ENCODE data around the gene TIPARP.
A peak's percentile ranks its signal among the peaks of the same experiment; 100 is the strongest.
"Not testable (repeated sequence)": the region's sequence is repeated elsewhere in the genome, so short reads cannot be mapped to it uniquely, and the experiment has no call there.

Gene TIPARP

DNA sequence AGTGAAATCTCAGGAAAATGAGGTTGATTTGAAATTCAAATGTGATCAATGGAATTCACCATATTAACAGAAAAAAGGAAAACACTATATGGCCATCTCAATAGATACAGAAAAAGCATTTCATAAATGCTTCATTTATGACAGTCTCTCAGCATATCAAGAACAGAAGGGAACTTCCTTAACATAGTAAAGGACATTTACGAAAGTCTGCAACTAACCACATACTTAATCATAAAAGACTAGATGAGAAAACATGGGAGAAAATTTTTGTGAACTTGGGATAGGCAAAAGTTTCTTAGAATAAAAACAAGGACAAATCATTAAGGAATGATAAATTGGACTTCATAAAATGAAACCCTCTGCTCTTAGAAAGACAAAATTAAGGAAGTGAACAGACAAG, 24.7 kb upstream of the TIPARP start:
- no peak for DNase-seq (ENCODE audit: low read depth in 2 of 2)

DNA sequence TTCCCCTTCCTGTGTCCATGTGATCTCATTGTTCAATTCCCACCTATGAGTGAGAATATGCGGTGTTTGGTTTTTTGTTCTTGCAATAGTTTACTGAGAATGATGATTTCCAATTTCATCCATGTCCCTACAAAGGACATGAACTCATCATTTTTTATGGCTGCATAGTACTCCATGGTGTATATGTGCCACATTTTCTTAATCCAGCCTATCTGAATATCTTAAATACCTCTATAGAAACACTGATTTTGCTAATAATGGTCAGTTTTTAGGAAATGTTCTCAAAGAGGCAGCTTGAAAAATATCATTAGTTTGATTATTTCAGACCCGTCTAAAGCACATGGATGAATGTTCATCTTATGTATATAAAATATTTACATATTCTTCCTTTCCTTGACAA, 21.7 kb upstream of the TIPARP start:
- not testable (repeated sequence) for DNase-seq (ENCODE audit: low read depth in 2 of 2)

- DNase-seq (ENCODE audit: low read depth in 2 of 2) = no peak
Measured at GRCh38 chr3:156654834-156655233, 19.6 kb upstream of the TIPARP start.

DNA sequence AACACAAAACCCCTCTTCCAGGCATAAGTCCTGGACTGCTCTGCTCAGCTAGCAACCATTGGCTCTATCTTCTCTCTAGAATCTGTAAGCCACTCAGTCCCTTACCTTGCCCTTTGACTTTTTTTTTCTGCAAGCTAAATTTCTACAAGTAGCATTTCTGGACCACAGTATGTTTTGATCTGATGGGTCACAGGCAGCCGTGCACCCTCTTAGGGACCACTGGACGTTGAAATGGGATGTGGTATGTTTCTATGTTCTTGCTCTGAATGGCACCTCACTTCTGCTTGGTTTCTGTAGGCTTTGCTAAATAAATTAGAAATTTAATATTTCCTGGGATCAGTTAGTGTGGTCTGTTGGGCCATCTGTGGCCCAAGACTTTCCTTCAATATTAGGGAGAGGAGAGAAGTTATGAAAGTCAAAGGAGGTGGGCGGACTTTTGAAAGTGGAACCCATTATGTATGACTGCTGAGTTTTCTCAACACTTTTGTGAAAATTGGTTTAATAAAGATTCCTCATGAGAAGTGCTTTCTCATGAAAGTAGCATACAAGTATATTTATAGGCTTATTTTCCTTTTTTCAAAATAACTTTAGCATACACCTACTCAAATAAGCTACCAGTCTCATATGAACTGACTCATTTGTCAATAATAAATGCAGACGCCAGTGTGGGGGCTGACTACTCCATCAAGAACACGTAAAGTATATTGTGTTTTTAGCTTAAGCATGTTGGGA, 18.4 kb upstream of the TIPARP start:
- DNase-seq (ENCODE audit: low read depth in 2 of 2) = no peak

DNA sequence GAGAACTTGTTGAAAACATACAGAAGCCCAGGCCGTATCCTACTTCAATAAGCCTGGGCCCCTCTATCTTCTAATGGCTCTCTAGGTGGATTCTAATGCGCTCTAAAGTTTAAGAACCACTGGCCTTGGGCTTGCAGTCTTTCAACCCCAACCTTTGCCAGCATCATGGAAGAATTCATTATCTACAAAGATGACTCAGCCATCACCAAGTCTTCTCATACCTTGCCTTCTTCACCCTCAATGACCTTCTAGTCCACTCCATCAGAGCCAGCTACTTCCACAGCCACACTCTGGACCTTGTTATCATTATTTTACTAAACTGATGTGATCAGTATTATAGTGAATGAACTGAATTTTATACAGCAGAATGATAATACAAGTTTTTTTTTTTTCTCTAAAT, 16.9 kb upstream of the TIPARP start:
- DNase-seq (ENCODE audit: low read depth in 2 of 2) = no peak

DNA sequence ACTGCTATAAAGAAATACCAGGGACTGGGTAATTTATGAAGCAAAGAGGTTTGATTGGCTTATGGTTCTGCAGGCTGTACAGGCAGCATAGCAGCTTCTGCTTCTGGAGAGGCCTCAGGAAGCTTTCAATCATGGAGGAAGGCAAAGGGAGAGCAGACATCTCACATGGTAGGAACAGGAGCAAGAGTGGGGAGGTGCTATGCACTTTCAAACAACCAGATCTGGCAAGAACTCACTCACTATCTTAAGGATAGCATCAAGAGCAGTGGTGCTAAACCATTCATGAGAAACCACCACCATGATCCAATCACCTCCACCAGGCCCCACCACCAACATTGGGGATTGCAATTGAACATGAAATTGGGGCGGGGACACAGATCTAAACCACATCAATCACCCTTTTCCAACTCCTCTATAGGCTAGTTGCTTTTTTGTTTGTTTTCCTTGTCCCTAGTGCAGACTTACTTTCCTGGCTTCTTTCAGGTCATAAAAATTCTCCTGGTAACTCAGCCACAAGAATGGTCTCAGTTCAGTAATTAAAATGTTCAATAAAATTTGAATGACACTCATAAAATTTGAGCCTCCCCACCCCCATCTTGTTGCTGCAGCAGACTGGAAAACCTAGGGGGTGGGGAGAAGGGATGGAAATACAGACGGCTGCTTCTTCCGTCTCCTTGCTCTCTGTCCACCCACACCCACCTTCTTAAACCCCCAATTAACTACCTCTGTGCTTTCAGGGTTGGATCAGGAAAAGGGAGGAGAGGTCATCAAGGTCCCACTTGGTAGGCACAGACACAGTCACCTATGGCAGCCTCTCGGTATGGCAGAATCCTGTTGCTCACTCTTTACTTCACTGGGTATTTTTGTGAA, 16.3 kb upstream of the TIPARP start:
- DNase-seq (ENCODE audit: low read depth in 2 of 2) = no peak

GRCh38 chr3:156658732-156659090, 15.7 kb upstream of the TIPARP start:
- DNase-seq (ENCODE audit: low read depth in 2 of 2) = no peak

DNA sequence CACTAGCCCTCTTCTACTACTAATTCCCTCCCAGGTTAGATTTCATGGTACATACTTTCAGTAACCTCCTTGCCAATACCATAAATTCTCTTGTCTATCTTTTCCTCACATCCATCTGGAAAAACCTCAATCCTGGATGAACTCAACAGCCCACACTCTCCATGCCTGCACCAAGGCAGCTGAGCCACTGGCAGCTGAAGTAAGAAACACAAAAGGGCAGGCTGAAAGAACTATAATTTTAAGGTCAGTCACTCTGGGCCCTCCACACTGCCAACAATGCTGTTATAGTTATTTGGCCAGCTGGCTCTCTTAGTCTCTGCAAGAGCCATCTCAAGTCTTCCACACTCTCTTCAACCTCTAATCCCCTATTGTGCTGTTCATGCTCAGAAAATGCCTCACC, 15.1 kb upstream of the TIPARP start:
- DNase-seq (ENCODE audit: low read depth in 2 of 2) = no peak

DNA sequence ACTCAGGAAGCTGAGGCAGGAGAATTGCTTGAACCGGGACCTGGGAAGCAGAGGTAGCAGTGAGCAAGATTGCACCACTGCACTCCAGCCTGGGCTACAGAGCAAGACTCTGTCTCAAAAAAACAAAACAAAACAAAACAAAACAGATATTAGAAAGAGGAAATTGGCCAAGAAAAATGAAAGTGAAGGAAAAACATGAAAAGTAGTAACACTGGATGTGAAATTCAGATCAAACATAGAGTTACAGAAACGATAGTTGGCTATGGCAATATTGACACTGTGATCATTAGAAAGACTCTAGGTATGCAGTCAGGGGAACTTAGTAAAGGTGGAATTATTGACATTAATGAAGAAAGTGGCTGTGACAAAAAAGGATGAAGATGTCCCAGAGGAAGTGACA, 13.2 kb upstream of the TIPARP start:
- DNase-seq (ENCODE audit: low read depth in 2 of 2) = no peak

- no peak for DNase-seq (ENCODE audit: low read depth in 2 of 2)
Measured at GRCh38 chr3:156664011-156664830, 10.2 kb upstream of the TIPARP start.

DNA sequence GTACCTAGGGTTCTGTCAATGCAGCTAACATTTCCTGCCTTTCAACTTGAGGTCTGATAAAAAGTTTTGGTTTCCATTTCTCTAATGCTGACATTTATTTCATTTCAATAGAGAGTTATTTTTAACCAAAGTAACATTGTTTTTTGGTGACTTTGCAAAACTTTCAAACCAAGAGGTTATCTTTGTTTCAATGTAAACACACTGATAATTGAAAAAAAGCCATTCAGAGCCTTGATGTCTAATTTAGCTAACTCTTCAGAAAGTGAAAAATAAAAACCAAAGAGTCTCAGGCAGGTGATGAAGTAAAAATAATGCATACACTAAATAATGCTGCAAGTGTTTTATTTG, 9.6 kb upstream of the TIPARP start:
- no peak for DNase-seq (ENCODE audit: low read depth in 2 of 2)

DNA sequence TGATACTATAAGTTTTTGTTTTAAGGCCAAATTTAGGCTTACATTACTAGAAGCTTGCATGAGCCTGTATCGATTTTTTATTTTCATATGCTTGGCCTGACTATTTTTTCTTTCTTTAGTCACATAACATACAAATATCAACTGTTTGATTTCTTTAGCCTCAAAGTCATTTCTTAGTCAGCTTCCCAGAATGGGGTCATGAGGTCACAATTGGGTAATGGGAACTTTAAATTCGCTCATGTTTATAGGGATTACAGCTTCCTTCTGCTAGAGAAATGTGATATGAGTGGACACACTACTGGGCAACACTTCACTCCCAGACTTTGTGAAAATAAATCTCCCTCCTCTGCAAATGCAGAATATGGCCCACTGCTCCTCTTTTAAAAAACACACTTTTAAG, 9.1 kb upstream of the TIPARP start:
- DNase-seq (ENCODE audit: low read depth in 2 of 2) = no peak

DNA sequence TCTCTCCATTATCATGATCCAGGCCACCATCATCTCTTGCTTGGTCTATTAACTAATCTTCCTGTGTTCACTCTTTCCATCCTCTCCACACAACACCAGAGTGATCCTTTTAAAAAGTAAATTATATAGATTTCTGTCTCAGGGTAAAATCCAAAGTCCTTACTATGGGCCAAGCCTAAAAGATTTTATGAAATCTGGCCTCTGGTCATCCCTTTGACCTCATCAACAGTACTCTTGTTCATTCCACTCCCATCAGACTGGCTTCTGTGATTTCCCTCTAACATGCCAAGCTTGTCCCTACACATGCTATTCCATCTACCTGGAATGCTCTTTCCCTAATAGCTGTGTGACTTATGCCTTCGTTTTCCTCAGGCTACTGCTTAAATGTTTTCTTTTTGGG, 8.3 kb upstream of the TIPARP start:
- no peak for DNase-seq (ENCODE audit: low read depth in 2 of 2)

DNA sequence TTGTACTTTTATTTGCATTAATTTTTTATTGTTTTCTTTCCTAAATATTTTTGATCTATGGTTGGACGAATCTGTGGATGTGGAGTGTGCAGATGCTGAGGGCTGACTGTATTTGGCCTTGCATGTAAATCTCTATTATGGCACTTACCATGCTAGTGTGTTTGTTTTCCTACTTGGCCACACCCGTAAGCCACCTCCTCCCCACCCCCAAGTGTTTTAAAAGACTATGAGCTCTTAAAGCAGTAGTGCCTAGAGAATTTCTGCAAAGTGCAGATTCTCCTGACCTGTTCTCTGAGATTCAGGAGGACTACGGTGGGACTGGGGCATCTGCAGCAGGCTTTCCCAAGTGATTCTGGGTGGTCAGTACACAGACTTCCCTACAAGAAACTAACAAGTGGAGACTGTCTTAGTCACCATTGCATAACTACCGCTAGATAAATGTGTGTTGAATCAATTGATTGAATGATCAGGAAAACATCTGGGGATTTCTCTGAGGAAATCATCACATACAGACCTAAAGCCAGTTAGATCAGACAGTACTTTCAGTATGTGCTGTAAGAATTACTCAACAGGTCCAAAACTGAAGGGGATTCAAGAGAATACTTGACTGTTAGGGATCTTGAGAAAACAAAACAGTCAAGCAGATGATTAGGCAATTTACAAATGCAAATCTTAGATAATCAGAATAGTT, 6.2 kb upstream of the TIPARP start:
- DNase-seq (ENCODE audit: low read depth in 2 of 2) = no peak

- no peak for DNase-seq (ENCODE audit: low read depth in 2 of 2)
Measured at GRCh38 chr3:156670077-156670476, 4.3 kb upstream of the TIPARP start.

DNA sequence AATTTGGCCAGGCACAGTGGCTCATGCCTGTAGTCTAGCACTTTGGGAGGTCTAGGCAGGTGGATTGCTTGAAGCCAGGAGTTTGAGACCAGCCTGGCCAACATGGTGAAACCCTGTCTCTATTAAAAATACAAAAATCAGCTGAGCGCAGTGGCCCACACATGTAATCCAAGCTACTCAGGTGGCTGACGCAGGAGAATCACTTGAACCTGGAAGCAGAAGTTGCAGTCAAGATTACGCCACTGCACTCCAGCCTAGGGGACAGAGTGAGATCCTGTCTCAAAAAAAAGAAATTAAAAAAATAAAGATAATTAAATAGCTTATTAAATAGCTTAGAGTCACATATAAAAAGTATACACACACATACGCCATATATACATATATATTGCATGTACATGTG, 3.7 kb upstream of the TIPARP start:
- DNase-seq (ENCODE audit: low read depth in 2 of 2) = no peak

DNA sequence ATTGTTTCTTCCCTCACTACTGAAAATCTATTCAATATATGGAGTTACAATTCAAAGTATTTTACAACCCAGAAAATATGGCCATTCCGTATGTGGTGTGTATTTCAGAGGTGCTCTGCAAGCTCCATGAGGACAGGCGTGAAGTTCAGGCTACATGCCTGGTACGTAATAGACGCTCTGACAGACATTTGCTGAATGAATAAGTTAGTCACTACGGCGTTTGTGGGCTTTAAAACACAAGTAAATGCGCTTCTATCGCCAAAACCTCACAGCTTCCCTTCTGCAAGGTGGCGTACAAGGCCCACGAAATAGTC, 701 bp upstream of the TIPARP start:
- no peak for DNase-seq (ENCODE audit: low read depth in 2 of 2)

GRCh38 chr3:156674911-156675829, 780 bp downstream of the TIPARP start:
- peak in 1 of 2 donors; percentile 10 for DNase-seq (ENCODE audit: low read depth in 2 of 2)

GRCh38 chr3:156675830-156676767, 1.7 kb downstream of the TIPARP start:
- peak in 1 of 2 donors; percentile 9 for DNase-seq (ENCODE audit: low read depth in 2 of 2)

Measured in activated CD8-positive, alpha-beta memory T cell treated with anti-CD3 and anti-CD28 coated beads for 4 hours (primary cell).